BE2C (cell line): ENCODE measurements around the gene FAT2.

Experiments
- DNase-seq: peaks from one replicate; pipeline ENCODE4 v3.0.0-alpha.2; 2020
- H3K27me3 ChIP-seq: fragments of 250-450 bp; sonication (Bioruptor Pico); 2 replicates; pipeline ENCODE4 v1.5.1; 2020; ENCODE audit warnings: mild to moderate bottlenecking
- H3K36me3 ChIP-seq: fragments of 250-450 bp; sonication (Bioruptor Pico); 2 replicates; pipeline ENCODE4 v1.5.1; 2020; ENCODE audit warnings: mild to moderate bottlenecking
- H3K4me1 ChIP-seq: fragments of 250-450 bp; sonication (Bioruptor Pico); 2 replicates; pipeline ENCODE4 v1.5.1; 2020
- H3K4me3 ChIP-seq: 2 replicates; pipeline ENCODE4 v1.5.1; 2011; ENCODE audit warnings: low read depth, low read length
- H3K9me3 ChIP-seq: fragments of 250-450 bp; sonication (Bioruptor Pico); 2 replicates; pipeline ENCODE4 v1.5.1; 2020
- CTCF ChIP-seq: IDR thresholded peaks from 2 replicates; pipeline ENCODE4 v1.5.1; 2012; ENCODE audit warnings: mild to moderate bottlenecking, low read depth, low read length

FAT2 gene

GRCh38 chr5:151611127-151611775 is 20.1 kb upstream of the FAT2 start:
- no peak for TF ChIP-seq CTCF
- Histone ChIP-seq H3K4me1 (no peaks in the 10 kb centered on the region), H3K36me3 (no peaks in the 10 kb centered on the region), H3K9me3 (no peaks in the 10 kb centered on the region), H3K27me3 (no peaks in the 10 kb centered on the region; the same call in 1 of the 2 replicates), H3K4me3 (no peak overlapping the region)
- no peak for DNase-seq

- no peak for TF ChIP-seq CTCF
- Histone ChIP-seq H3K27me3 (peaks cover 3% of the 10 kb centered on the region), H3K36me3 (no peaks in the 10 kb centered on the region), H3K4me3 (no peak overlapping the region), H3K9me3 (no peaks in the 10 kb centered on the region), H3K4me1 (no peaks in the 10 kb centered on the region)
- no peak for DNase-seq
These were observed 17.4 kb upstream of the FAT2 start for GRCh38 chr5:151608522-151608921.

- H3K4me3 ChIP-seq: no peak overlapping the region
- DNase-seq: no peak
- no peak for TF ChIP-seq CTCF
- H3K4me1 ChIP-seq: no peaks in the 10 kb centered on the region
- H3K27me3 ChIP-seq: peaks cover 3% of the 10 kb centered on the region
- H3K9me3 ChIP-seq: no peaks in the 10 kb centered on the region
- H3K36me3 ChIP-seq: no peaks in the 10 kb centered on the region
These were observed 16.2 kb upstream of the FAT2 start for GRCh38 chr5:151607304-151607703.

GRCh38 chr5:151605559-151605958 is 14.4 kb upstream of the FAT2 start:
- TF ChIP-seq CTCF: no peak

GRCh38 chr5:151602806-151603205 is 11.7 kb upstream of the FAT2 start:
- no peaks in the 10 kb centered on the region for H3K36me3 ChIP-seq
- DNase-seq: no peak

More at GRCh38 chr5:151605559-151605958, 14.4 kb upstream of the FAT2 start:
- no peak for DNase-seq
- H3K4me1 ChIP-seq: no peaks in the 10 kb centered on the region
- no peak overlapping the region for H3K4me3 ChIP-seq
- H3K9me3 ChIP-seq: no peaks in the 10 kb centered on the region
- peaks cover 3% of the 10 kb centered on the region for H3K27me3 ChIP-seq
- H3K36me3 ChIP-seq: no peaks in the 10 kb centered on the region

More at GRCh38 chr5:151602806-151603205, 11.7 kb upstream of the FAT2 start:
- Histone ChIP-seq H3K4me3 (no peak overlapping the region), H3K9me3 (no peaks in the 10 kb centered on the region), H3K27me3 (peaks cover 3% of the 10 kb centered on the region; the same call in 1 of the 2 replicates), H3K4me1 (no peaks in the 10 kb centered on the region)
- TF ChIP-seq CTCF: no peak
